Heart right ventricle (tissue), 16 donors: Measurements from ENCODE around the gene AIP. TPM values are rescaled to one million over a fixed set of nuclear protein-coding genes. Genes with fewer than 3 reads are reported as not detected.
A peak's percentile ranks its signal among the peaks of the same experiment; 100 is the strongest.
"Not testable (repeated sequence)": the region's sequence is repeated elsewhere in the genome, so short reads cannot be mapped to it uniquely, and the experiment has no call there.

ENCODE experiments used
- ATAC-seq, 8 donors: fragments of 200-7000 bp; cut with Tn5 transposase; one replicate each; pipeline ENCODE4 v1.9.1; 2020; ENCODE audit warnings: mild to moderate bottlenecking in 8 of 8, moderate library complexity in 8 of 8, moderate number of reproducible peaks in 1 of 8
- DNase-seq, 2 donors: peaks; one replicate each; pipeline ENCODE4 v3.0.0-alpha.2; 2020
- H3K27ac ChIP-seq, 10 donors: fragments of 200-600 bp; sonication (generic) in 2 of 10; one replicate each; pipeline versions ENCODE4 v1.5.0 to v1.8.0; 2020 to 2022; ENCODE audit warnings: mild to moderate bottlenecking in 3 of 10
- H3K27me3 ChIP-seq, 7 donors: fragments of 200-600 bp; one replicate each; pipeline ENCODE4 v1.8.0; 2021 to 2022; ENCODE audit warnings: mild to moderate bottlenecking in 2 of 7
- H3K36me3 ChIP-seq, 9 donors: fragments of 200-600 bp; sonication (generic) in 1 of 9; one replicate each; pipeline versions ENCODE4 v1.5.0 to v1.8.0; 2020 to 2022; ENCODE audit warnings: mild to moderate bottlenecking in 2 of 9
- H3K4me1 ChIP-seq, 9 donors: fragments of 200-600 bp; sonication (generic) in 1 of 9; one replicate each; pipeline versions ENCODE4 v1.5.0 to v1.8.0; 2020 to 2022; ENCODE audit warnings: mild to moderate bottlenecking in 4 of 9
- H3K4me3 ChIP-seq, 10 donors: fragments of 200-600 bp; sonication (generic) in 2 of 10; one replicate each; pipeline versions ENCODE4 v1.5.0 to v1.8.0; 2020 to 2022; ENCODE audit warnings: mild to moderate bottlenecking in 7 of 10, moderate library complexity in 2 of 10
- H3K9me3 ChIP-seq, 11 donors: fragments of 200-600 bp in 10 of 11; sonication (generic) in 2 of 11; one replicate each; pipeline versions ENCODE4 v1.5.0 to v1.8.0; 2013 to 2022; ENCODE audit warnings: mild to moderate bottlenecking in 2 of 11, control low read depth in 1 of 11, moderate library complexity in 1 of 11
- WGBS, 2 donors: extraction: QIAGEN DNeasy Blood & Tissue Kit; methylation state at CpG; one replicate each; pipeline ENCODE4 v1.1.7; 2013; ENCODE audit warnings: inconsistent platforms in 1 of 2; 5-methylcytosine and 5-hydroxymethylcytosine counted together
- intact Hi-C, 10 donors: fragments of 100-400 bp; cut with DNase I; formaldehyde crosslinking; loops; one replicate each; pipeline versions ENCODE4 v1.11.1 to v1.14.2; 2022
- polyA plus RNA-seq, 2 donors: library from polyadenylated mRNA; stranded (reverse); fragments of 200-250 nt; gene quantifications; one replicate each; pipeline ENCODE4 v1.2.3, GENCODE V29; 2013
- total RNA-seq, 10 donors: library from RNA; stranded (reverse); fragmentation: NEBNext Ultra II Directional in 3 of 10; extraction: Animal tissue kit (Norgen Biotek cat#: 25700) in 3 of 10; gene quantifications; one replicate each; pipeline versions ENCODE4 v1.2.1 to v1.2.4, GENCODE V29; 2021 to 2023
- TF ChIP-seq, protein P1 (sequence below), 9 donors: fragments of 200-600 bp; sonication (generic) in 2 of 9; IDR thresholded peaks; one replicate each; pipeline versions ENCODE4 v1.5.0 to v1.8.0; 2021 to 2022; ENCODE audit warnings: antibody characterized with exemption in 9 of 9, mild to moderate bottlenecking in 5 of 9, moderate library complexity in 1 of 9
- donor health status: Arrhythmogenic right ventricular cardiomyopathy.
- donor health status: ischemic (EF 13 %, LVEDD 7.1; RV severe dilation, severe dysfunction).
- donor health status: healthy with polysubstance abuse.
- donor health status: DM: no; HTN: yes; CAD: no.
- donor health status: DM: no; HTN: no; CAD: no.
- donor health status: ischemic (EF 25% LVEDD 6.9; RV normal size, moderate dysfunction).
- donor health status: ischemic (EF 25% LVEDD 5.7; RV mildly dilated, moderate dysfunction).
- donor health status: healthy.
- donor health status: DM: yes; HTN: yes; CAD: no.
- donor health status: Ischemic cardiomyopathy.
- donor health status: ischemic (EF 35%, LVEDD 5.7; RV mildly dilated, moderate dysfunction).
- donor health status: nonischemic (EF 11% LVEDD 7.7; RV severe dilation, severe dysfunction).
- donor health status: DM: yes; HTN: yes; CAD: no.
- donor health status: PGD.
- donor health status: ischemic (EF 29% LVEDD 5.4; RV normal size, mild dysfunction).
- donor health status: nonischemic (EF 23%, LVEDD 6.1; RV moderate dilation, normal function).

The AIP gene
- total and polyA plus RNA-seq, 12 donors = 37.5 to 104 (median 52.3) TPM

DNA sequence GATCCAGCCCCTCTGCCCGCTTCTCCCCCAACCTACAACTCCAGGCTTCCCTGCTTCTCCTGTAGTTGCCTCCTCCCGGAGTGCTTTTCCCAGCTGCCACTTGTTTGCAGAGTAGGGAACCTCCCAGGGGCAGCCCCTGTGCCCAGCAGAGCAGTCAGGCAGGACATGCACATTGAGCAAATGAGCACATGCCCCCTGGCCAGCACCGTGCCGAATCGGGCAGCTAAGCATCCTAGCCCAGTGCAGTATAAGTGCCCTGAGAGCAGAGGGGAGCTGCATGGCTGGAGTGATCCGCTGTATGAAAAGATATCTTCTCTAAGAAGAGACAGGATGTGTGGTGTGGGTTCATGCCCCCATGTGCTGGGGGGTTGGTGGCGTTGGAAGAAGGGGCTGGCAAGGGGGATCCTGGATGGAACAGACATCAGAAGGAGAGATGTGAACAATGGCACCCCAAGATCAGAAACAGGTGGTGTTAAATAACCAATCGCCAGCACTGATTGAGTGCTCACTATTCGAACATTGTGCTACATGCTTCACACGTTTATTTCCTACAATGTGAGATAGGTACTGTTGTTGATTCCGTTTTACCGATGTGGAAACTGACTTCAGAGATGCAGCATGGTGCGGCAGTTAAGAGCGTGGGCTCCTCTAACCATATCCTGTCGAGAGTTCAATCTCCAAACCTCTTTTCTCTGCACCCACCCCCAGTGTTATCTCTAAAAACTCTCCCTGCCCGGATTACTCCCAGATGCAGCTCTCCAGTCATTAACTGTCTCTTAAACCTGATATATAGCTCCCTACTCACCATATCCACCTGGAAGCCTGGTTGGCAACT, 1.2 kb downstream of the AIP start:
- no peaks in the 10 kb centered on the region for H3K9me3 ChIP-seq
- ATAC-seq (no peak), DNase-seq (no peak)
- H3K4me1 ChIP-seq = peaks cover 8 to 48% (median 23%) of the 10 kb centered on the region in 9 donors
- H3K4me3 ChIP-seq = peak overlapping the region in 8 of 10 donors; percentile 50 to 66 (median 60)
- peak overlapping the region in 6 of 10 donors; percentile 77 to 93 (median 87) for H3K27ac ChIP-seq
- peaks cover 0 to 24% (median 3%) of the 10 kb centered on the region in 9 donors for H3K36me3 ChIP-seq
- WGBS, 2 donors = 88 to 90% methylated on average over 16 of the region's 16 CpGs
- intact Hi-C loops = loop anchor here in 2 of 10 donors (2.0 to 5.0 kb wide), 2 partner anchors 23 to 82 kb away; partner anchors contain the start of genes PPP1CA (in 1 of the 2) and TBC1D10C (in 1 of the 2)
- TF ChIP-seq, protein P1, sequence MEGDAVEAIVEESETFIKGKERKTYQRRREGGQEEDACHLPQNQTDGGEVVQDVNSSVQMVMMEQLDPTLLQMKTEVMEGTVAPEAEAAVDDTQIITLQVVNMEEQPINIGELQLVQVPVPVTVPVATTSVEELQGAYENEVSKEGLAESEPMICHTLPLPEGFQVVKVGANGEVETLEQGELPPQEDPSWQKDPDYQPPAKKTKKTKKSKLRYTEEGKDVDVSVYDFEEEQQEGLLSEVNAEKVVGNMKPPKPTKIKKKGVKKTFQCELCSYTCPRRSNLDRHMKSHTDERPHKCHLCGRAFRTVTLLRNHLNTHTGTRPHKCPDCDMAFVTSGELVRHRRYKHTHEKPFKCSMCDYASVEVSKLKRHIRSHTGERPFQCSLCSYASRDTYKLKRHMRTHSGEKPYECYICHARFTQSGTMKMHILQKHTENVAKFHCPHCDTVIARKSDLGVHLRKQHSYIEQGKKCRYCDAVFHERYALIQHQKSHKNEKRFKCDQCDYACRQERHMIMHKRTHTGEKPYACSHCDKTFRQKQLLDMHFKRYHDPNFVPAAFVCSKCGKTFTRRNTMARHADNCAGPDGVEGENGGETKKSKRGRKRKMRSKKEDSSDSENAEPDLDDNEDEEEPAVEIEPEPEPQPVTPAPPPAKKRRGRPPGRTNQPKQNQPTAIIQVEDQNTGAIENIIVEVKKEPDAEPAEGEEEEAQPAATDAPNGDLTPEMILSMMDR (IDR thresholded peaks at IDR 0.05) = no peak
- peaks cover 0 to 6% (median 0%) of the 10 kb centered on the region in 7 donors for H3K27me3 ChIP-seq

DNA sequence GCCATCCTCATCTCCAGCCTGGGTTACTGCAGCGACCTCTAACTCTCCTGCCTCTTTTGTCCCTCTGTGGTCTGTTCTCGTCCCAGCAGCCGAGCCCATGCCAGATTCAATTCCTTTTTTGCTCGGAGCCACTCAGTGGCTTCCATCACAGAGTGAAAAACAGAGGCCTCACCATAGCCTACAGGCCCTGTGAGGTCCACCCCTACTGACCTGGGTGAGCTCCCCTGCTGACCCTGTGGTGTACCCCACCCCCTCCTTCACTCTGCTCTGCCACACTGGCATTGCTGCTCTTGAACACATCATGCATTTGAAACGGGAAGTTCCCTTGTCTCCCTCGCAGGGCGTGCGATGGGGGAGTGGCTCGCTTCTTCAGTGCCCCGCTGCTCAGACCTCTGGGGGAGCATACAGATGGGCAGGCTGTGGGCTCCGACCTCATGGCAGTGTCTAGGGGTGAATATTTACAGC, 2.1 kb downstream of the AIP start:
- DNase-seq = no peak
- no peaks in the 10 kb centered on the region for H3K9me3 ChIP-seq
- TF ChIP-seq, protein P1 (IDR thresholded peaks at IDR 0.05) = no peak
- H3K4me3 ChIP-seq = peak overlapping the region in 1 of 10 donors; percentile 27
- intact Hi-C loops = loop anchor here in 1 of 10 donors (5.0 kb wide), 1 partner anchor 83 kb away; the partner anchor contains the start of genes PPP1CA and TBC1D10C
- H3K27ac ChIP-seq = peak overlapping the region in 1 of 10 donors; percentile 93
- peaks cover 8 to 48% (median 23%) of the 10 kb centered on the region in 9 donors for H3K4me1 ChIP-seq
- peaks cover 0 to 33% (median 8%) of the 10 kb centered on the region in 9 donors for H3K36me3 ChIP-seq
- ATAC-seq = no peak
- H3K27me3 ChIP-seq = no peaks in the 10 kb centered on the region
- WGBS, 2 donors = 77 to 79% methylated on average over 11 of the region's 11 CpGs

DNA sequence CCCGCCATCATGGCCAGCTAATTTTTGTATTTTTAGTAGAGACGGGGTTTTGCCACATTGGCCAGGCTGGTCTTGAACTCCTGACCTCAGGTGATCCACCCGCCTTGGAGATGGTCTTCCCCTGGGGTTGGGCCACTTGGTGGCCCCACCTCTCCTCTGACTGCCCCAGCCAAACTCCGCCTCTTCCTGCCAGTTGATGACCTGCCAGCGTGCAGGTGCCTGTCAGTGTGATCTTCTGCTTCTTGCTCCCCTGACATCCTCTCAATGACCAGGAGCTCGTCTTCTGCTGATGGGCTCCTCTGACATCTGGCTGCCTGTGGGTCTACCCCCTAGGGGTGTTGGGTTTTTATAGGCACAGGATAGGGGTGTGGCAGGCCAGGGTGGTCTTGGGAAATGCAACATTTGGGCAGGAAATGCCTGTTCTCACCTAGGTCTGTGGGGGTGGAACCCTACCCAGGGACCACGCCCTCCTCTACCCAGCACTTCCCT, 3.1 kb downstream of the AIP start:
- 83 to 84% methylated on average over 7 of the region's 7 CpGs for WGBS, 2 donors
- H3K27me3 ChIP-seq, DNase-seq, ATAC-seq, H3K4me3 ChIP-seq, intact Hi-C loops, H3K9me3 ChIP-seq: not testable (repeated sequence)
- peak overlapping the region in 1 of 10 donors; percentile 93 for H3K27ac ChIP-seq
- peaks cover 0 to 43% (median 14%) of the 10 kb centered on the region in 9 donors for H3K36me3 ChIP-seq
- peaks cover 8 to 48% (median 23%) of the 10 kb centered on the region in 9 donors for H3K4me1 ChIP-seq

DNA sequence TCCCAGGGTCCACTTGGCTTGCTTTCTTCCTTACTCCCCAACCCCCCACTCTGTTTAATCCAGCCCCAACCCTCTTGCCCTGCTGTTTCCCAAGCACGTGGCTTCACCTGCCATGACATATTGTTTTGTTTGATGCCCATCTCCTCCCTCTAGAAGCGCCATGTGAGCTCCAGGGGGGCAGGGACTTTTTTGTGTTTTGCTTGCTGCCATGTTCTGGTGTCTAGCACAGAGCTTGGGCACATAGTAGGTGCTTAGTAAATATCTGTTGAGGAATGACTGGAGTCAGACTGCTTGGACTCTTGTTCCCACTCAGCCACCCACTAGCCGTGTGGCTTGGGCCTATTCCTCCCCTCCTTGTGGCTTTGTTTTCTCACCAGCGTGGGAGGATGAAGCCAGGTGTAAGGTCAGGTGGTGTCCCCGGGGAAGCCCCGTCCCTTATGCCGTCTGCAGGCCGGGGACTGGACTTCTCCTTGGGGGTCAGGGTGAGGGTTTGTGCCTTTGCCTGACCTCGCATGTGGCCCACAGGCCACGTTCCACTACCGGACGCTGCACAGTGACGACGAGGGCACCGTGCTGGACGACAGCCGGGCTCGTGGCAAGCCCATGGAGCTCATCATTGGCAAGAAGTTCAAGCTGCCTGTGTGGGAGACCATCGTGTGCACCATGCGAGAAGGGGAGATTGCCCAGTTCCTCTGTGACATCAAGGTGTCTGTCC, 3.8 kb downstream of the AIP start:
- no peak for DNase-seq
- intact Hi-C loops = no loop called here
- no peaks in the 10 kb centered on the region for H3K27me3 ChIP-seq
- H3K4me1 ChIP-seq = peaks cover 8 to 48% (median 23%) of the 10 kb centered on the region in 9 donors
- ATAC-seq = no peak
- WGBS, 2 donors = 87 to 90% methylated on average over 20 of the region's 20 CpGs
- H3K27ac ChIP-seq = peak overlapping the region in 1 of 10 donors; percentile 93
- no peaks in the 10 kb centered on the region for H3K9me3 ChIP-seq
- TF ChIP-seq, protein P1 (IDR thresholded peaks at IDR 0.05) = no peak
- no peak overlapping the region for H3K4me3 ChIP-seq
- peaks cover 0 to 50% (median 21%) of the 10 kb centered on the region in 9 donors for H3K36me3 ChIP-seq
